GM19372 (cell line): ENCODE measurements around the gene VCP.

Experiments
- ATAC-seq: cut with Tn5 transposase; IDR thresholded peaks from one replicate; pipeline ENCODE4 v1.9.1; 2021; ENCODE audit warnings: mild to moderate bottlenecking, low read depth, moderate library complexity; ENCODE audit not compliant: unreplicated experiment

Gene VCP

GRCh38 chr9:35072461-35073278, at the start of gene VCP:
VCP (minus strand) TSS chr9:35072625; CDS start chr9:35072353, 272 bp downstream.
- peak; percentile 83 for ATAC-seq

GRCh38 chr9:35116898-35117551, 44.6 kb upstream of the VCP start:
- ATAC-seq: peak; percentile 37

GRCh38 chr9:35116539-35116897, 44.1 kb upstream of the VCP start:
- no peak for ATAC-seq

GRCh38 chr9:35115680-35116538, 43.5 kb upstream of the VCP start, which contains the start of gene ATOSB:
ATOSB (minus strand) TSS chr9:35115862; CDS start chr9:35108274, 7,588 bp downstream.
- peak; percentile 57 for ATAC-seq

GRCh38 chr9:35114840-35115628, 42.6 kb upstream of the VCP start:
- no peak for ATAC-seq

- ATAC-seq: no peak
These were observed 41.9 kb upstream of the VCP start for GRCh38 chr9:35114113-35114839.

- ATAC-seq: no peak
These were observed 40.0 kb upstream of the VCP start for GRCh38 chr9:35112257-35113020.

GRCh38 chr9:35111001-35111933, 38.8 kb upstream of the VCP start:
- ATAC-seq: peak; percentile 73

GRCh38 chr9:35110327-35110761, 37.9 kb upstream of the VCP start:
- ATAC-seq: no peak

GRCh38 chr9:35108946-35109575, 36.6 kb upstream of the VCP start:
- no peak for ATAC-seq

GRCh38 chr9:35108461-35108860, 36.0 kb upstream of the VCP start:
- ATAC-seq: no peak

- no peak for ATAC-seq
These were observed 35.2 kb upstream of the VCP start for GRCh38 chr9:35107297-35108290.

- no peak for ATAC-seq
These were observed 33.9 kb upstream of the VCP start for GRCh38 chr9:35106343-35106730.

- no peak for ATAC-seq
These were observed 33.3 kb upstream of the VCP start for GRCh38 chr9:35105571-35106342.

- no peak for ATAC-seq
These were observed 32.7 kb upstream of the VCP start for GRCh38 chr9:35105126-35105525.
